Activated naive CD8-positive, alpha-beta T cell treated with anti-CD3 and anti-CD28 coated beads, Interleukin-2, amount 10 ng/mL, durations not matched to agents 7 days and 5 days (primary cell): ENCODE results near the gene PHF12. TPM values are rescaled to one million over a fixed set of nuclear protein-coding genes. Genes with fewer than 3 reads are reported as not detected.
"Not testable (repeated sequence)": the region's sequence is repeated elsewhere in the genome, so short reads cannot be mapped to it uniquely, and the experiment has no call there.

Experiments
- ATAC-seq: fragments of 150-1000 bp; cut with Tn5 transposase; one replicate; pipeline ENCODE4 v1.10.0; 2021; ENCODE audit warnings: low read depth, moderate library complexity
- POLR2A ChIA-PET: fragments of 350-600 bp; sonication (Branson Sonifier 250); formaldehyde crosslinking; loops from one replicate; lab custom pipeline; 2021; ENCODE audit warnings: antibody characterized with exemption; lab: Charles Lee
- DNase-seq: peaks from one replicate; pipeline ENCODE4 v3.0.0; 2021
- H3K27ac Mint-ChIP-seq: one replicate; pipeline ENCODE4 v1.8.0; 2022; ENCODE audit warnings: mild to moderate bottlenecking, mixed read lengths
- H3K27me3 Mint-ChIP-seq: one replicate; pipeline ENCODE4 v1.8.0; 2022; ENCODE audit warnings: mild to moderate bottlenecking, moderate library complexity, mixed read lengths
- H3K36me3 Mint-ChIP-seq: one replicate; pipeline ENCODE4 v1.8.0; 2021; ENCODE audit warnings: mild to moderate bottlenecking, mixed read lengths
- H3K4me1 Mint-ChIP-seq: one replicate; pipeline ENCODE4 v1.8.0; 2021; ENCODE audit warnings: mixed read lengths
- H3K4me3 Mint-ChIP-seq: one replicate; pipeline ENCODE4 v1.8.0; 2022; ENCODE audit warnings: mild to moderate bottlenecking, moderate library complexity, mixed read lengths
- H3K9me3 Mint-ChIP-seq: one replicate; pipeline ENCODE4 v1.8.0; 2021; ENCODE audit warnings: mixed read lengths
- total RNA-seq, 2 experiments: library from RNA; stranded (reverse); gene quantifications; one replicate each; pipeline ENCODE4 v1.2.3, GENCODE V29; 2021

The PHF12 gene
- total RNA-seq, 2 experiments from 2014 or later: 98.6 to 99.9 TPM

GRCh38 chr17:28898527-28898955, 52.8 kb downstream of the PHF12 start:
- H3K4me1 Mint-ChIP-seq: peaks cover 52% of the 10 kb centered on the region
- no peak overlapping the region for H3K4me3 Mint-ChIP-seq
- peaks cover 23% of the 10 kb centered on the region for H3K36me3 Mint-ChIP-seq
- H3K9me3 Mint-ChIP-seq: no peaks in the 10 kb centered on the region
- ATAC-seq: no peak
- peak overlapping the region; percentile 70 for H3K27ac Mint-ChIP-seq
- peak; percentile 28 for DNase-seq
- H3K27me3 Mint-ChIP-seq: no peaks in the 10 kb centered on the region
- POLR2A ChIA-PET: interaction anchor here (0.7 to 3.8 kb wide), 10 partner anchors 8 to 179 kb away, joined by 3 to 16 read pairs (median 5); partner anchors contain the start of genes ERAL1, FAM222B, PHF12 and RPL23A

GRCh38 chr17:28897769-28898526, 53.4 kb downstream of the PHF12 start:
- H3K9me3 Mint-ChIP-seq: no peaks in the 10 kb centered on the region
- H3K27ac Mint-ChIP-seq: peak overlapping the region; percentile 97
- peaks cover 52% of the 10 kb centered on the region for H3K4me1 Mint-ChIP-seq
- H3K36me3 Mint-ChIP-seq: peaks cover 27% of the 10 kb centered on the region
- DNase-seq (peak; percentile 28), ATAC-seq (no peak)
- POLR2A ChIA-PET: interaction anchor here (0.5 to 3.8 kb wide), 13 partner anchors 8 to 242 kb away, joined by 3 to 16 read pairs (median 4); partner anchors contain the start of genes FAM222B, PHF12, PROCA1 and RPL23A
- H3K27me3 Mint-ChIP-seq: no peaks in the 10 kb centered on the region
- peak overlapping the region; percentile 98 for H3K4me3 Mint-ChIP-seq

- Mint-ChIP-seq H3K36me3 (peaks cover 27% of the 10 kb centered on the region), H3K4me1 (peaks cover 56% of the 10 kb centered on the region), H3K9me3 (no peaks in the 10 kb centered on the region), H3K27ac (peak within 1 kb of the TSS; percentile 97), H3K4me3 (peak within 1 kb of the TSS; percentile 98), H3K27me3 (no peaks in the 10 kb centered on the region)
- POLR2A ChIA-PET: interaction anchor here (0.5 to 3.8 kb wide), 11 partner anchors 26 to 243 kb away, joined by 3 to 16 read pairs (median 4); partner anchors contain the start of genes FAM222B, PHF12, PROCA1 and RPL23A
- peak; percentile 62 for ATAC-seq
- DNase-seq: peak; percentile 80
These were observed 54.2 kb downstream of the PHF12 start, which contains the start of gene FLOT2 for GRCh38 chr17:28896884-28897768. Gene FLOT2 (minus strand): TSS chr17:28897733. CDS start chr17:28897574, 159 bp downstream.

GRCh38 chr17:28896491-28896883, 54.8 kb downstream of the PHF12 start:
- peaks cover 55% of the 10 kb centered on the region for H3K4me1 Mint-ChIP-seq
- POLR2A ChIA-PET: interaction anchor here (1.3 to 3.8 kb wide), 4 partner anchors 25 to 55 kb away, joined by 3 to 16 read pairs (median 12); partner anchors contain the start of genes FAM222B and PHF12
- ATAC-seq: no peak
- peak overlapping the region; percentile 97 for H3K27ac Mint-ChIP-seq
- H3K27me3 Mint-ChIP-seq: no peaks in the 10 kb centered on the region
- no peak for DNase-seq
- H3K9me3 Mint-ChIP-seq: no peaks in the 10 kb centered on the region
- H3K4me3 Mint-ChIP-seq: peak overlapping the region; percentile 98
- peaks cover 30% of the 10 kb centered on the region for H3K36me3 Mint-ChIP-seq

- Mint-ChIP-seq H3K36me3 (peaks cover 34% of the 10 kb centered on the region), H3K4me1 (peaks cover 60% of the 10 kb centered on the region), H3K9me3 (no peaks in the 10 kb centered on the region), H3K4me3 (peak overlapping the region; percentile 98), H3K27me3 (no peaks in the 10 kb centered on the region), H3K27ac (peak overlapping the region; percentile 97)
- ATAC-seq (no peak), DNase-seq (no peak)
- POLR2A ChIA-PET: interaction anchor here (1.3 to 3.8 kb wide), 2 partner anchors 53 to 54 kb away, joined by 3 to 15 read pairs; partner anchors contain the start of gene FAM222B
These were observed 55.4 kb downstream of the PHF12 start for GRCh38 chr17:28895794-28896447.

- H3K36me3 Mint-ChIP-seq: peaks cover 25% of the 10 kb centered on the region
- H3K4me3 Mint-ChIP-seq: peak overlapping the region; percentile 84
- peak; percentile 16 for ATAC-seq
- H3K9me3 Mint-ChIP-seq, H3K27me3 Mint-ChIP-seq, DNase-seq: not testable (repeated sequence)
- peak overlapping the region; percentile 95 for H3K27ac Mint-ChIP-seq
- H3K4me1 Mint-ChIP-seq: peaks cover 57% of the 10 kb centered on the region
- POLR2A ChIA-PET: interaction anchor here (0.6 to 3.8 kb wide), 12 partner anchors 9 to 232 kb away, joined by 3 to 28 read pairs (median 6); partner anchors contain the start of genes DHRS13, PHF12, SDF2 and SUPT6H
These were observed 57.8 kb downstream of the PHF12 start for GRCh38 chr17:28893248-28894183.

- Mint-ChIP-seq H3K27me3 (no peaks in the 10 kb centered on the region), H3K36me3 (peaks cover 20% of the 10 kb centered on the region), H3K4me3 (peak overlapping the region; percentile 15), H3K27ac (peak overlapping the region; percentile 72), H3K4me1 (peaks cover 52% of the 10 kb centered on the region), H3K9me3 (no peaks in the 10 kb centered on the region)
- POLR2A ChIA-PET: interaction anchor here (0.6 to 3.8 kb wide), 10 partner anchors 10 to 318 kb away, joined by 3 to 28 read pairs (median 4); partner anchors contain the start of gene DHRS13
- no peak for DNase-seq
- no peak for ATAC-seq
These were observed 59.3 kb downstream of the PHF12 start for GRCh38 chr17:28892024-28892423.

GRCh38 chr17:28891201-28891600, 60.1 kb downstream of the PHF12 start:
- no peak for ATAC-seq
- H3K4me3 Mint-ChIP-seq: peak overlapping the region; percentile 7

GRCh38 chr17:28889996-28890395, 61.3 kb downstream of the PHF12 start:
- H3K4me3 Mint-ChIP-seq: peak overlapping the region; percentile 74
- peaks cover 22% of the 10 kb centered on the region for H3K36me3 Mint-ChIP-seq
- peak overlapping the region; percentile 81 for H3K27ac Mint-ChIP-seq
- H3K27me3 Mint-ChIP-seq: no peaks in the 10 kb centered on the region
- H3K4me1 Mint-ChIP-seq: peaks cover 42% of the 10 kb centered on the region
- DNase-seq: no peak
- ATAC-seq: peak; percentile 40
- H3K9me3 Mint-ChIP-seq: no peaks in the 10 kb centered on the region
- POLR2A ChIA-PET: interaction anchor here (0.7 to 1.5 kb wide), 3 partner anchors 9 to 18 kb away, joined by 3 to 6 read pairs (median 3); no protein-coding TSS in a partner anchor

More at GRCh38 chr17:28891201-28891600, 60.1 kb downstream of the PHF12 start:
- H3K4me1 Mint-ChIP-seq: peaks cover 51% of the 10 kb centered on the region
- DNase-seq: no peak
- H3K27me3 Mint-ChIP-seq: no peaks in the 10 kb centered on the region
- H3K36me3 Mint-ChIP-seq: peaks cover 21% of the 10 kb centered on the region
- POLR2A ChIA-PET: interaction anchor here (0.7 to 3.8 kb wide), 7 partner anchors 9 to 79 kb away, joined by 3 to 21 read pairs (median 4); partner anchors contain the start of gene DHRS13
- peak overlapping the region; percentile 72 for H3K27ac Mint-ChIP-seq
- H3K9me3 Mint-ChIP-seq: no peaks in the 10 kb centered on the region

- no peak overlapping the region for H3K4me3 Mint-ChIP-seq
- DNase-seq (no peak), ATAC-seq (no peak)
- H3K9me3 Mint-ChIP-seq: no peaks in the 10 kb centered on the region
- no peaks in the 10 kb centered on the region for H3K27me3 Mint-ChIP-seq
- POLR2A ChIA-PET: interaction anchor here (0.6 kb wide), 1 partner anchor 244 kb away, joined by 3 read pairs; the partner anchor contains the start of gene BLTP2
- peaks cover 44% of the 10 kb centered on the region for H3K4me1 Mint-ChIP-seq
- H3K36me3 Mint-ChIP-seq: peaks cover 29% of the 10 kb centered on the region
- H3K27ac Mint-ChIP-seq: no peak overlapping the region
These were observed 62.5 kb downstream of the PHF12 start for GRCh38 chr17:28888832-28889231.

- H3K4me1 Mint-ChIP-seq: peaks cover 35% of the 10 kb centered on the region
- H3K9me3 Mint-ChIP-seq: no peaks in the 10 kb centered on the region
These were observed 63.3 kb downstream of the PHF12 start for GRCh38 chr17:28887871-28888471.

More at GRCh38 chr17:28887871-28888471, 63.3 kb downstream of the PHF12 start:
- DNase-seq: no peak
- Mint-ChIP-seq H3K4me3 (no peak overlapping the region), H3K27me3 (no peaks in the 10 kb centered on the region), H3K36me3 (peaks cover 26% of the 10 kb centered on the region), H3K27ac (no peak overlapping the region)
- POLR2A ChIA-PET: no interaction called here
- no peak for ATAC-seq
